ENCODE measurements around the gene FNDC10. TPM values are rescaled to one million over a fixed set of nuclear protein-coding genes. Genes with fewer than 3 reads are reported as not detected.

Gene FNDC10
- total RNA-seq, 1 experiment from 2014 or later = 30.4 TPM

DNA sequence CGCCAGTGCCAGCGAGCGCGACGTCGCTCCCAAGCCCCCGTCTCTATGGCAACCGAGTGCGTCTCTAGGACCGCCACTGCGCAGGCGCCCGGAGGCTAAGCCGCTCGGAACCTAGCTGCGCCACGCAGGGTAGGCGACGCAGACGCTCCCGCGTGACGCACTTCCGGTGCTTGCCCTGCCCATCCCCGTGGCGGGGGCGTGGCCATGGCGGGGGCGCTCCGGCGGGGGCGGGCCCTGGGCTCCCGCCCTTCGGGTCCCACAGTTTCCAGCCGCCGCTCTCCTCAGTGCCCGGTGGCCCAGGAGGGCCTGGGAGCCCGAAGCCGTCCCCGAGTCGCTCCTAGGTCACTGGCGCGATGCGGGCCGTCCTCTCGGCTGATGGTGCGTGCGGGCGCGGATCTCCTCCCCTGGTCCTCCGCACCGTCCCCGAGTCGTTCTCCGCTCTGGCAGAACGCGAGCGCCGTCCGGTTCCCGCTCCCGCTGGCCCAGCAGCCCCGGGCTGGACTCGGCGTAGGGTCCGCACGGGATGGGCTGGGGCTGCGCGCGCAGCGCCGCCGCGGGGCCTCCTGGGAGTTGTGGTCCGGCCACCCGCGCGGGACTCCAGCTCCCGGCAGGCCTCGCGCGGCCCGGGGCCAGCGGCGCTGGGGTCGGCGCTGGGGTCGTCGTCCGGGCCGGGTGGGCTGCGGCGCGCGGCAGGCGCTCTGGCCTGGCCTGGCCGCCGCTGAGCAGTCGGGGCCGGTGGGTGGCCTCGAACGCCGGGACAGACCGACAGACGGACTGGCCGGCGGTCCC, 15.5 kb upstream of the FNDC10 start, which contains the start of gene MIB2 (continued):
- TF ChIP-seq TEAD1 (CRISPR knock-in tag; IDR thresholded peaks at IDR 0.05) (no peak), NR1H2 (CRISPR knock-in tag; IDR thresholded peaks at IDR 0.05) (no peak), FOXP1 (CRISPR knock-in tag; IDR thresholded peaks at IDR 0.05; ENCODE audit: borderline replicate concordance) (peak; percentile 62), ZNF423 (CRISPR knock-in tag; IDR thresholded peaks at IDR 0.05) (no peak), CREM (CRISPR knock-in tag; IDR thresholded peaks at IDR 0.05) (peak; percentile 97)
- TF ChIP-seq, protein P1, sequence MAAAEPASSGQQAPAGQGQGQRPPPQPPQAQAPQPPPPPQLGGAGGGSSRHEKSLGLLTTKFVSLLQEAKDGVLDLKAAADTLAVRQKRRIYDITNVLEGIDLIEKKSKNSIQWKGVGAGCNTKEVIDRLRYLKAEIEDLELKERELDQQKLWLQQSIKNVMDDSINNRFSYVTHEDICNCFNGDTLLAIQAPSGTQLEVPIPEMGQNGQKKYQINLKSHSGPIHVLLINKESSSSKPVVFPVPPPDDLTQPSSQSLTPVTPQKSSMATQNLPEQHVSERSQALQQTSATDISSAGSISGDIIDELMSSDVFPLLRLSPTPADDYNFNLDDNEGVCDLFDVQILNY (CRISPR knock-in tag; IDR thresholded peaks at IDR 0.05) = peak; percentile 79
- TF ChIP-seq, protein P2, sequence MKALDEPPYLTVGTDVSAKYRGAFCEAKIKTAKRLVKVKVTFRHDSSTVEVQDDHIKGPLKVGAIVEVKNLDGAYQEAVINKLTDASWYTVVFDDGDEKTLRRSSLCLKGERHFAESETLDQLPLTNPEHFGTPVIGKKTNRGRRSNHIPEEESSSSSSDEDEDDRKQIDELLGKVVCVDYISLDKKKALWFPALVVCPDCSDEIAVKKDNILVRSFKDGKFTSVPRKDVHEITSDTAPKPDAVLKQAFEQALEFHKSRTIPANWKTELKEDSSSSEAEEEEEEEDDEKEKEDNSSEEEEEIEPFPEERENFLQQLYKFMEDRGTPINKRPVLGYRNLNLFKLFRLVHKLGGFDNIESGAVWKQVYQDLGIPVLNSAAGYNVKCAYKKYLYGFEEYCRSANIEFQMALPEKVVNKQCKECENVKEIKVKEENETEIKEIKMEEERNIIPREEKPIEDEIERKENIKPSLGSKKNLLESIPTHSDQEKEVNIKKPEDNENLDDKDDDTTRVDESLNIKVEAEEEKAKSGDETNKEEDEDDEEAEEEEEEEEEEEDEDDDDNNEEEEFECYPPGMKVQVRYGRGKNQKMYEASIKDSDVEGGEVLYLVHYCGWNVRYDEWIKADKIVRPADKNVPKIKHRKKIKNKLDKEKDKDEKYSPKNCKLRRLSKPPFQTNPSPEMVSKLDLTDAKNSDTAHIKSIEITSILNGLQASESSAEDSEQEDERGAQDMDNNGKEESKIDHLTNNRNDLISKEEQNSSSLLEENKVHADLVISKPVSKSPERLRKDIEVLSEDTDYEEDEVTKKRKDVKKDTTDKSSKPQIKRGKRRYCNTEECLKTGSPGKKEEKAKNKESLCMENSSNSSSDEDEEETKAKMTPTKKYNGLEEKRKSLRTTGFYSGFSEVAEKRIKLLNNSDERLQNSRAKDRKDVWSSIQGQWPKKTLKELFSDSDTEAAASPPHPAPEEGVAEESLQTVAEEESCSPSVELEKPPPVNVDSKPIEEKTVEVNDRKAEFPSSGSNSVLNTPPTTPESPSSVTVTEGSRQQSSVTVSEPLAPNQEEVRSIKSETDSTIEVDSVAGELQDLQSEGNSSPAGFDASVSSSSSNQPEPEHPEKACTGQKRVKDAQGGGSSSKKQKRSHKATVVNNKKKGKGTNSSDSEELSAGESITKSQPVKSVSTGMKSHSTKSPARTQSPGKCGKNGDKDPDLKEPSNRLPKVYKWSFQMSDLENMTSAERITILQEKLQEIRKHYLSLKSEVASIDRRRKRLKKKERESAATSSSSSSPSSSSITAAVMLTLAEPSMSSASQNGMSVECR (CRISPR knock-in tag; IDR thresholded peaks at IDR 0.05; ENCODE audit: borderline replicate concordance) = peak; percentile 70; the same call in 1 of the 2 replicates

DNA sequence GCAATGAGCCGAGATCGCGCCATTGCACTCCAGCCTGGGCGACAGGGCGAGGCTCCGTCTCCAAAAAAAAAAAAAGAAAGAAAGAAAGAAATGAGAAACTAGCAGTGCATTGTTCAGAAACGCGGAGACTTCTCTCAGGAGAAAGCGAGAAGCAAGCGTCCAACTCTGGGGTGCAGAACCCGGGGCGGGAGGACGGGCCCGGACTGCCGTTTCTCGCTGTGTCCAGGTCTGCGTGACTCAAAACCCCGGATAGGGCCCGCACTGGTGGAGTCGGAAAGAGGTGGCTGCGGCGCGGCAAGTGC, 15.0 kb upstream of the FNDC10 start:
- Mint-ChIP-seq H3K4me1 (peaks cover 18% of the 10 kb centered on the region), H3K36me3 (0 out of 2 replicates have a peak, but pooled peaks cover 5% of the 10 kb centered on the region), H3K9me3 (no peaks in the 10 kb centered on the region), H3K4me3 (peak overlapping the region; percentile 91), H3K27me3 (ENCODE audit: low read depth) (no peaks in the 10 kb centered on the region), H3K27ac (peak overlapping the region; percentile 73)
- POLR2A ChIA-PET = interaction anchor here (1.5 kb wide), 1 partner anchor 14 kb away, joined by 7 read pairs; no protein-coding TSS in a partner anchor
- DNase-seq (ENCODE audit: low spot score) (no peak), ATAC-seq (no peak)
- CTCF ChIA-PET = interaction anchor here (1.0 to 2.4 kb wide), 4 partner anchors 14 to 110 kb away, joined by 4 to 8 read pairs (median 6); no protein-coding TSS in a partner anchor
- TF ChIP-seq, protein P3, sequence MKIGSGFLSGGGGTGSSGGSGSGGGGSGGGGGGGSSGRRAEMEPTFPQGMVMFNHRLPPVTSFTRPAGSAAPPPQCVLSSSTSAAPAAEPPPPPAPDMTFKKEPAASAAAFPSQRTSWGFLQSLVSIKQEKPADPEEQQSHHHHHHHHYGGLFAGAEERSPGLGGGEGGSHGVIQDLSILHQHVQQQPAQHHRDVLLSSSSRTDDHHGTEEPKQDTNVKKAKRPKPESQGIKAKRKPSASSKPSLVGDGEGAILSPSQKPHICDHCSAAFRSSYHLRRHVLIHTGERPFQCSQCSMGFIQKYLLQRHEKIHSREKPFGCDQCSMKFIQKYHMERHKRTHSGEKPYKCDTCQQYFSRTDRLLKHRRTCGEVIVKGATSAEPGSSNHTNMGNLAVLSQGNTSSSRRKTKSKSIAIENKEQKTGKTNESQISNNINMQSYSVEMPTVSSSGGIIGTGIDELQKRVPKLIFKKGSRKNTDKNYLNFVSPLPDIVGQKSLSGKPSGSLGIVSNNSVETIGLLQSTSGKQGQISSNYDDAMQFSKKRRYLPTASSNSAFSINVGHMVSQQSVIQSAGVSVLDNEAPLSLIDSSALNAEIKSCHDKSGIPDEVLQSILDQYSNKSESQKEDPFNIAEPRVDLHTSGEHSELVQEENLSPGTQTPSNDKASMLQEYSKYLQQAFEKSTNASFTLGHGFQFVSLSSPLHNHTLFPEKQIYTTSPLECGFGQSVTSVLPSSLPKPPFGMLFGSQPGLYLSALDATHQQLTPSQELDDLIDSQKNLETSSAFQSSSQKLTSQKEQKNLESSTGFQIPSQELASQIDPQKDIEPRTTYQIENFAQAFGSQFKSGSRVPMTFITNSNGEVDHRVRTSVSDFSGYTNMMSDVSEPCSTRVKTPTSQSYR (CRISPR knock-in tag; IDR thresholded peaks at IDR 0.05) = no peak
- TF ChIP-seq ZNF232 (CRISPR knock-in tag; IDR thresholded peaks at IDR 0.05) = 0 out of 2 replicates have a peak, but pooled peaks have one; percentile 56

DNA sequence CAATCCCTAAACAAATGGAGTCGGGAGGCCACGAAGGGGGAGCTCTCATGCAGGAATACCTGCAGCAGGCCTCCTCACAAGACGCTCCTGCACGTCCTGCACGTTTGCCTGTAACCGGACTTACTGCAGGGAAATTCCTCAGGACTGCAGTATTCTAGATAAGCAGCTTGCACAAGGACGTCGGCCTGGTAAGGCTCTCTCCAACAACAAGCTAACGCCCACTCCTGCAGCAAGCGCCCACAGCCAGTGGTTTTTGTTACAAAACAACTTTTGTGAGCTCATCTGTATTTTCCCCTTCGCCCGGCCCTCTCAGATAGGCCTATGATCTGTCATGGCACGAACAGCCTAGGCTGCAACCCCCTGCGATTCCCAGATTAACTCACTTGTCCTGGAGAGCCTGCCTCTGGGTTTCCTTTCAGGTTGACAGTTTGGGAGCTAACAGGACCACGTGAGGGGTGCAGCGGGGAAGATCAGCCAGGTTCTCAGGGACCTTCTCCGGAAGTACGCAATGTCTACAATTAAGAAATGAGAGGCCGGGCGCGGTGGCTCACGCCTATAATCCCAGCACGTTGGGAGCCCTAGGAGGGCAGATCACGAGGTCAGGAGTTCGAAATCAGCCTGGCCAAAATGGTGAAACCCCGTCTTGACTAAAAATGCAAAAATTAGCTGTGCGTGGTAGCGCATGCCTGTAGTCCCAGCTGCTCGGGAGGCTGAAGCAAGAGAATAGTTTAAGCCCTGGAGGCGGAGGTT, 14.4 kb upstream of the FNDC10 start:
- H3K27ac Mint-ChIP-seq = peak overlapping the region; percentile 73
- H3K27me3 Mint-ChIP-seq (ENCODE audit: low read depth) = no peaks in the 10 kb centered on the region
- POLR2A ChIA-PET = interaction anchor here (1.5 kb wide), 1 partner anchor 15 kb away, joined by 7 read pairs; no protein-coding TSS in a partner anchor
- no peaks in the 10 kb centered on the region for H3K9me3 Mint-ChIP-seq
- peak overlapping the region; percentile 91 for H3K4me3 Mint-ChIP-seq
- ATAC-seq (no peak), DNase-seq (ENCODE audit: low spot score) (peak; percentile 12)
- H3K36me3 Mint-ChIP-seq = 0 out of 2 replicates have a peak, but pooled peaks cover 5% of the 10 kb centered on the region
- CTCF ChIA-PET = interaction anchor here (1.0 to 2.4 kb wide), 4 partner anchors 15 to 110 kb away, joined by 4 to 8 read pairs (median 6); no protein-coding TSS in a partner anchor
- H3K4me1 Mint-ChIP-seq = peaks cover 18% of the 10 kb centered on the region
- TF ChIP-seq NFATC4 (CRISPR knock-in tag; IDR thresholded peaks at IDR 0.05) (no peak), PRRX2 (CRISPR knock-in tag; IDR thresholded peaks at IDR 0.05) (no peak), NR3C1 (CRISPR knock-in tag; conservative IDR thresholded peaks at IDR 0.05; ENCODE audit: low read depth) (no peak), ZNF396 (CRISPR knock-in tag; IDR thresholded peaks at IDR 0.05; ENCODE audit: borderline replicate concordance) (no peak), HMGA2 (CRISPR knock-in tag; IDR thresholded peaks at IDR 0.05) (no peak), TCF7 (CRISPR knock-in tag; IDR thresholded peaks at IDR 0.05; ENCODE audit: low read depth) (no peak), ZNF138 (CRISPR knock-in tag; conservative IDR thresholded peaks at IDR 0.05) (no peak), GRHL2 (CRISPR knock-in tag; IDR thresholded peaks at IDR 0.05; ENCODE audit: insufficient replicate concordance, severe bottlenecking) (no peak)
- TF ChIP-seq, protein P4, sequence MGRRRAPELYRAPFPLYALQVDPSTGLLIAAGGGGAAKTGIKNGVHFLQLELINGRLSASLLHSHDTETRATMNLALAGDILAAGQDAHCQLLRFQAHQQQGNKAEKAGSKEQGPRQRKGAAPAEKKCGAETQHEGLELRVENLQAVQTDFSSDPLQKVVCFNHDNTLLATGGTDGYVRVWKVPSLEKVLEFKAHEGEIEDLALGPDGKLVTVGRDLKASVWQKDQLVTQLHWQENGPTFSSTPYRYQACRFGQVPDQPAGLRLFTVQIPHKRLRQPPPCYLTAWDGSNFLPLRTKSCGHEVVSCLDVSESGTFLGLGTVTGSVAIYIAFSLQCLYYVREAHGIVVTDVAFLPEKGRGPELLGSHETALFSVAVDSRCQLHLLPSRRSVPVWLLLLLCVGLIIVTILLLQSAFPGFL (CRISPR knock-in tag; IDR thresholded peaks at IDR 0.05; ENCODE audit: borderline replicate concordance) = no peak
- TF ChIP-seq, protein P5, sequence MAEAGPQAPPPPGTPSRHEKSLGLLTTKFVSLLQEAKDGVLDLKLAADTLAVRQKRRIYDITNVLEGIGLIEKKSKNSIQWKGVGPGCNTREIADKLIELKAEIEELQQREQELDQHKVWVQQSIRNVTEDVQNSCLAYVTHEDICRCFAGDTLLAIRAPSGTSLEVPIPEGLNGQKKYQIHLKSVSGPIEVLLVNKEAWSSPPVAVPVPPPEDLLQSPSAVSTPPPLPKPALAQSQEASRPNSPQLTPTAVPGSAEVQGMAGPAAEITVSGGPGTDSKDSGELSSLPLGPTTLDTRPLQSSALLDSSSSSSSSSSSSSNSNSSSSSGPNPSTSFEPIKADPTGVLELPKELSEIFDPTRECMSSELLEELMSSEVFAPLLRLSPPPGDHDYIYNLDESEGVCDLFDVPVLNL (CRISPR knock-in tag; IDR thresholded peaks at IDR 0.05; ENCODE audit: borderline replicate concordance, low read depth) = no peak

Data from WTC11 (cell line).